Omental fat pad (tissue), 4 donors: ENCODE measurements around the gene MDN1. TPM values are rescaled to one million over a fixed set of nuclear protein-coding genes. Genes with fewer than 3 reads are reported as not detected.

Experiments used
- ATAC-seq: fragments of 150-250 bp; one replicate; pipeline ENCODE4 v1.9.1; 2016; ENCODE audit warnings: mild to moderate bottlenecking, moderate library complexity; ENCODE audit not compliant: low FRiP score
- DNase-seq: peaks from one replicate; pipeline ENCODE4 v3.0.0-alpha.2; 2019; ENCODE audit warnings: low spot score
- CTCF ChIP-seq, 3 donors: fragments of 450-650 bp; IDR thresholded peaks; one replicate each; pipeline ENCODE4 v1.5.1; 2016 to 2017; ENCODE audit warnings: antibody characterized with exemption in 3 of 3, mild to moderate bottlenecking in 3 of 3, moderate library complexity in 2 of 3
- total RNA-seq, 4 donors: library from RNA; depleted of rRNA; stranded (reverse); fragments of >200 nt; gene quantifications; one replicate each; pipeline ENCODE4 v1.1.0, GENCODE V29; 2016

Gene MDN1
- total RNA-seq, 4 donors from 2014 or later, result 21.6 to 58.5 (median 33.3) TPM

GRCh38 chr6:89688328-89688727, 131.3 kb downstream of the MDN1 start:
- TF ChIP-seq CTCF (IDR thresholded peaks at IDR 0.05), result no peak
- DNase-seq (no peak), ATAC-seq (no peak)

- TF ChIP-seq CTCF (IDR thresholded peaks at IDR 0.05), result no peak
- no peak for DNase-seq
- ATAC-seq, result no peak
Observed at GRCh38 chr6:89685311-89685710, 134.3 kb downstream of the MDN1 start.

- TF ChIP-seq CTCF (IDR thresholded peaks at IDR 0.05), result no peak
- DNase-seq (no peak), ATAC-seq (no peak)
Observed at GRCh38 chr6:89682991-89683390, 136.6 kb downstream of the MDN1 start.

GRCh38 chr6:89681983-89682564, 137.5 kb downstream of the MDN1 start:
- ATAC-seq, result no peak
- DNase-seq, result no peak
- TF ChIP-seq CTCF (IDR thresholded peaks at IDR 0.05), result no peak

GRCh38 chr6:89680551-89680950, 139.0 kb downstream of the MDN1 start:
- DNase-seq (no peak), ATAC-seq (no peak)
- TF ChIP-seq CTCF (IDR thresholded peaks at IDR 0.05), result no peak

GRCh38 chr6:89680150-89680549, 139.4 kb downstream of the MDN1 start:
- DNase-seq, result no peak
- ATAC-seq, result no peak
- no peak for TF ChIP-seq CTCF (IDR thresholded peaks at IDR 0.05)
